Left kidney (tissue), 2 donors: ENCODE data around the gene LILRB3. TPM values are rescaled to one million over a fixed set of nuclear protein-coding genes. Genes with fewer than 3 reads are reported as not detected.
"Not testable (repeated sequence)": the region's sequence is repeated elsewhere in the genome, so short reads cannot be mapped to it uniquely, and the experiment has no call there.

Source experiments
- DNase-seq: peaks from one replicate; pipeline ENCODE4 v3.0.0-alpha.2; 2013
- polyA plus RNA-seq: library from polyadenylated mRNA; unstranded; fragments of 120-200 nt; gene quantifications from one replicate; pipeline ENCODE4 v1.2.1, GENCODE V29; 2013; ENCODE audit not compliant: insufficient read length

Gene LILRB3
- polyA plus RNA-seq, 1 donor, result 0.76 TPM

DNA sequence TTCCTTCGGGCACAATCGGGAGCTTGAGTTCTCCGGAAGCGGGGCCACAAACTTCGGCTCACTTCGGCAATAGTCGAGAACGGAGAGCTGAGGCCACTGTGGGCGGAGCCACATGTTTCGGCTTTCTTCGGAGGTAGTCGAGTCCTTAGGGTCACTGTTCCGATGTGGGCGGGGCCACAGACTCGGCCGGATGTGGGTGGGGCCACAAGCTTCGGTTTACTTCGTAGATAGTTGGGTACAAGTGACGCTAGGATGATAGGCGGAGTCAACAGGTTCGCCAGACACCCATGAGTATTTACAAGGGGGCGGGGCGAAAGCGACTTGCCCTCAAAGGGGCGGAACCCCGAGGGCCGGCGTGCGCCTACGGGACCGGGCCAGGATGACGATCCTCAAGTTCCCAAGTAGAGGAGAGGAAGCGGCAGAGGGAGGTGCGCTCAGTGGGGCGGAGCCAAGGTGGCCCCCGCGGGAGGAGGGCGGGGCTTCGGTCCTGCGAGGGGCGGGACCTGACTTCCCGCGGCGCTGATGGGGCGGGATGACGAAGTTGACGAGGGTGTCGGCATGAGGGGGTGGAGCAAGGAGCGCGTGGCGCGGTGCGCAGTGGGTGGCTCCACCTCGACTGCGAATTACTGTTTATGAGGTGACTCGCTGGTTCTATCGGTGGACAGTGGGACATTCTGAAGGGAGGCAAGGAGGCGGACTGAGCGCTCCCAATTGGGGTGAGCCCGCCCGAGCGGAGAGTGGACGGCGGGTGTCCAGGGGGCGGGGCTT is 32.9 kb downstream of the LILRB3 start:
- DNase-seq, result peak; percentile 100

DNA sequence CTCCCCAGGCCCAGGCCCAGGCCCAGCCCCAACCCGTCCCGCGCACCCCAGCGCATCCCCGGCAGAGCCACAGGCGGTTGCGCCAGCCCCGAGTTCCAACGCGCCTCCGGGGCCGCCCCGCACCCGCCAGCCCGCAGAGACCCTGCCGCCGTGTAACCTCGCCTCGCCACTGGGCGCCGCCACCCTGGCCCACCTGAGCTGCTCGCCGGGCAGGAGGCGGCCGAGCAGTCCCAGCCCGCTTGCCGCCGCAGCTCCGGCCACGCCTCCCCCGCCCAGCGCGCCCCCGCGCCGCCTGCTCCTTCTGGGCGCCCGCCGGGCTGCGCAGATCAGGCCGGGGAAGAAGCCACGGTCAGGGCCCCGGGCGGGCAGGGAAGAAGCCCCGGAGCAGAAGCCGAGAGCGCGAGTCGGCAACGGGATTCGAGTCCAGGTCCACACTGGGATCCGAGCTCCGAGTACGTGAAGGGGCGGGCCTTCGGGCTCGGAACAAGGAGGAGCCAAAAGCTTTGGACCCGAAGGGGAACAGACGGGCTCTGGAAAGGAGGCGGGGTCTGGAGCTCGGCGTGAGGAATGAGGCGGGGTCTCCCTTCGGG is 33.6 kb downstream of the LILRB3 start, which contains the start of gene MBOAT7:
TSS of gene MBOAT7 (minus strand) at position 436 of the 590 bp plus-strand sequence. CDS start 1,072 bp downstream, outside the sequence.
- DNase-seq, result no peak

DNA sequence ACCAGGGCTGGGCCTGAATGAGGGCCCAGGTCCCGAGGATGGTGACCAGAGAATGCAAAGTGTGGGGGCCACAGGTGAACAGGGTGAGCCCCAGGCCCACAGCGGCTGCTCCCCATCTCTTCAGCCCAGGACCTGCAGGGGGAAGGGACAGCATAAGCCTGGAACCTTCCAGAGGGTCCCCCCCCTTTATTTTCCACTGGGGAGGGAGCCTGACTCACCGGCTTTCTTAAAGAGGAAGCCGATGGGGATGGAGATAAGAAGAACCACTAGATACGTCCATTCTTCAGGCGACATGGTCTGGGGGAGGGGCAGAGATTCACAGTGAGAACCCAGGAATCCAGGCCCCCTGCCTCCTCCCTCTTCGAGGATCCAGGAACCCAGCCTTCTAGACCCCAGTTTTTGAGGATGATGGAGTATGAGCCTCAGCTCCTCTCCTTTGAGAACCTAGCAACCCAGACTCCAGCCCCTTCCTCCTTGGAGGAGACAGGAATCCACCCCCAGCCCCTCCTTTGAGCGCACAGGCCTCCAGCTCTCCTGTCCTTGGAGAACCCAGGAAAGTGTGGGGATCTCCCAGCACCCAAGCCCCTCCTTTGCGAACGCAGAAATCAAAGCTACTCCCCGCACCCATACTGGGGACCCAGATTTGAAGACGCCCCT is 34.5 kb downstream of the LILRB3 start:
- no peak for DNase-seq

DNA sequence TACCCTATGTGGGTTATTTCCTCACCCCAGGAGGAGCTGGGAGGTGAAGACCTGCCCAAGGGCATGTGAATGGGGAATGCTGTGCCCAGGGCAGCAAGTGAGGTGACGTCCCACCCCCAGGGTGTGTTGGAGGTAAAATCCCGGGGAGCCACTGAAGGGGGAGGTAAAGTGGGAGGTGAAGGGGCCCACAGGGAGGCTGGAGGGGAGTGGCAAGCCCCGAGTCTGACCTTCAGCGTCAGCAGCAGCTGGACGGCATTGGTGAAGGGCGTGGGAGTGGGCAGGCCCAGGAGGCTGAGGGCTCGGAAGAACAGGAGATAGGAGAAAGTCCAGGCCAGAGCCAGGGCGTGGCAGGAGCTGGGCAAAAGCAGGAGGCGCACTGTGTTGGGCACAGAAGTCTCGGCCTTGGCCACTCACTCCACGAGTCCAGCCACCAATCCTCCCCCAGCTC is 35.8 kb downstream of the LILRB3 start:
- DNase-seq, result no peak

DNA sequence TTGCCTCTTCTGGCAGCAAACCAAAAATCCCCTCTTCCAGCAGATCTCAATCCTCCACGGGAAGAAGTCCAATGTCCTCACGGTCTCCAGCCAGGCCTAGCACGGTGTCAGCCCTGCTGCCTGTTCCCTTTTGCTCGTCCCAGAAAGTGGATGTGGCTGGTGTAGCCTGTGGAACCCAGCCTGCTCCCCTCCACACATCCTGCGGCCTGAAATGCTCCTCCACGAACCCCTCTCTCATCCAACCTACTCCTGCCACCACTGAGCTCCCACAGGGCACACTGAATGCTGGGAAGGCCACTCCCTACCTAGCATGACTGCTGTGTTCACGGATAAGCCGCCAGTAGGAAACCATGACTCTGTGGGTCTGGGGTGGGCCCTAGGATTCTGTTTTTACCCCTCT is 36.5 kb downstream of the LILRB3 start:
- no peak for DNase-seq

DNA sequence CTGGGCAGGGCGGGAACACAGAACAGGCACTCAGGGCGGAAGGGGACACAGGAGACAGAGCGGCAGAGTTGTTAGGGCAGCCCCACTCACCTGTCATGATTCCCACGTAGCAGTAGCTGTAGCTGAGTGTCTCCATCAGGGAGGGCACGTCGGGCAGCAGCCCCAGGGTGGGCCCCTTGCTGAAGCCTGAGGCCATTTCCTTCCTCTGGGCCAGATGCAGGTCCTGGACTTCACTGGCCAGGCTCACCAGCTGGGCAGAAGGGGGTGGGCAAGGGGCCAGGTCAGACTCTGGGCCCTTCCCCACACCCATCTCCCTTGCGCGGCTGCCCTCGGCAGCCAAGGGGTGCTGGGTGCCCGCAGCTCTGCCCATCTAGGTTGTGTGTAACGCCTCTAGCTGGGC is 39.4 kb downstream of the LILRB3 start:
- DNase-seq, result no peak

DNA sequence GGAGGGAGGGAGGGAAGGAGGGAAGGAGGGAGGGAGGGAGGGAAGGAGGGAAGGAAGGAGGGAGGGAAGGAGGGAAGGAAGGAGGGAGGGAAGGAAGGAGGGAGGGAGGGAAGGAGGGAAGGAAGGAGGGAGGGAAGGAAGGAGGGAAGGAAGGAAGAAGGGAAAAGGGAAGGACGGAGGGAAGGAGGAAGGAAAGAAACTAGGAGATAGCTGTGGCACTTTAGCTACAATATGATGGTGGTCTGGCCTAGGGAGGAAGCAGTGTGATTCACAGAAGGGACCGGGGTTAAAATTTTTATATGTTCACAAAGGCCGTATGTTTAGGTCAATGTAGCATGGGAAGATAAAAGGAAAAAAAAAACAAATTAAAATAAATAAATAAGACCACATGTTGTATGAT is 40.9 kb downstream of the LILRB3 start:
- DNase-seq, result not testable (repeated sequence)

DNA sequence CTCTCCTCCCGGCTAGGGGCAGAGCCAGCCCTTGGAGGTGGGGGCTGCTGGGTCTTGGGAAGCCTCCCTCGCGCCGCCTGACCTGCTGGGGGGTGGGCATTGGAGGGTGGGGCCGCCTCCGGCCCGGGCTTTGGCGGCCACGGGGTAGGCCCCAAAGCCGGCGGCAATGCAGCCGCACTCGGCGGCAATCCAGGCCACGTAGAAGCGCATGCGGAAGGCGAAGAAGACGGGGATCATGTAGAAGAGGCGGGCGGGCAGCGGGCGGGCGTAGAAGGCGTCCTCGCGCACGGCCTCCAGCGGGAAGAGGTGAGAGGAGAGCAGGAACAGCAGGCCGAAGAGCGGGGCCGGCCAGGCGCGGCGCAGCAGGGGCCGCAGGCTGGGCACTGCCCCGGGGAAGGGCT is 42.1 kb downstream of the LILRB3 start:
- DNase-seq, result no peak

DNA sequence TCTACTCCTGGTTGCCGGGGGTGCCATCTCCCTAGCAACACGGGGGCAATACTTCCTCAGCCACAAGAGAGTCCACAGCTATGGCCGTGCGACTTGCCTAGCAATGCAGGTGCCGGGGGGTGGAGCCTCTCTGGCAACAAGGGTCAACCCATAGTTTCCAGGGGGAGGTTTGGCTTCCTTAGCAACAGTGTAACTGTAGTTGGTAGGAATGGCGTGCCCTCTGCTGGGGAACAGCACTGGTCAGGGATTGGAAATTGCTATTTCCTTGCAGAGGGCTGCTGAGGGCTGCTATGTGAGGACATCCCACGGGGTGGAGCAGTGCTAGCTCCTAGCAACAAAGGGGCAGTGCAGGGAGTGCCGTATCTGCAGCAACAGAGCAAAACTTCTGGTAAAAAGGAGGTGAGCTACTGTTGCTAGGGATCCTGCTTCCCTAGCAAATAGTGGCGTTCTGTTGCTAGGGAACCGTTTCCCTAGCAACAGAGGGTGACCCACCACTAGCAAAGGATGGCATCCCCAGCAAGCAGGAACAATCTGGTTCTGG is 42.8 kb downstream of the LILRB3 start:
- DNase-seq, result peak; percentile 81

DNA sequence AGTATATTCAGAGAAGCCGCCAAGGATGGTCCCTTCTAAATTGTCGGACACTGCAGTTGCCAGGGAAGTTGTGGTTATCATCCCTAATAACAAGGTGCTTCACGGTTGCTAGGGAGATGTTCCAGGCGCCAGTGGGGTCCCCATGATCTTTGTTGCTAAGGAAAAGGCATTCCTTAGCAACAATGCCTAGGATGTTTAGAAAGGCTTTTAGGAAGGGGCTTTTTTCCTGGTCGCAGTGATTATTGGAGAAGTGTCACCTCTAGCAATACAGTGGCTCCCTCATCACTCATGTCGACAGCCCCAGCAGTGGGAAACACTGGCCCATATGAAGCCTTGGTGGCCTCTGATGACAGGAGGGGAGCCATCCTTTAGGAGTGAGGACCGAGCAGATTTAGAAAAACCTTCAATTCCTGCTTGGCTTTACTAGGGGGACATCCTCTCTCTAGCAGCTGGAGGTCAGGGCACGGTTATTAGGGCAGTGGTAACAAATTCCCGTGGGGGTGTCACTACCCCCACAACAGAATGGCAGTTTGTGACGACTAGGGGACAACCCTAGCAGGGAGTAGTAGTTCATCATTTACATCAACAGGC is 43.5 kb downstream of the LILRB3 start:
- DNase-seq, result no peak

DNA sequence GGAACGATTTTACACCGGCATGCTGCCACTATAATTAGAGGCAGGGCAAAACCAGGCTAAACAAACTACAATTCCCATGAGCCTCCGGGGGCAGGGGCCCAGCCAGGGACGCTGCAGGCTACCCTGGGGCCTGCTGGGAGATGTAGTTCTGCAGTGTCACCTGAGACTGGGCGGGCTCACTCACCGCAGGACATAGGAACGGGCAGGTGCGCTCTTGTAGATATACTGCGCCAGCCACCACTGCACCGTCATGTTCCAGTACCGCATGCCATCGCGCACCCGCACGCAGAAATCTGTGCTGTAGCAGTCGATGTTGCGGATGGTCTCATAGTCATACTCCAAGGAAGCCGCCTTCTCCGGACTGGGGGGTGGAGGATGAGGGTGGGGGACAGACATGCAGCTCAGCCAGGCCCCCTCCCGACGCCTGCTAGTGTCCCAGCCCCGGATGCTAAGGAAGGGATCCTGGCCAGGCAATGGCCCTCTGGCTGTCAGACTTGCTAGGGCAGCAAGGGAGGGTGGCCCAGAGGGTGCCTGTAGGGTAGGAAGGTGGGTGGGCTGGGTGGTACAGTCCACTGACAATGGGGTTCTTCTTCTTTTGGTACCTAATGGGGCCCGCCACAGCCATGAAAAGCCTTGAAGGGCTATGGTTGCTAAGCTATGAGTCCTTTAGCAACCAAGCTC is 44.1 kb downstream of the LILRB3 start:
- no peak for DNase-seq

DNA sequence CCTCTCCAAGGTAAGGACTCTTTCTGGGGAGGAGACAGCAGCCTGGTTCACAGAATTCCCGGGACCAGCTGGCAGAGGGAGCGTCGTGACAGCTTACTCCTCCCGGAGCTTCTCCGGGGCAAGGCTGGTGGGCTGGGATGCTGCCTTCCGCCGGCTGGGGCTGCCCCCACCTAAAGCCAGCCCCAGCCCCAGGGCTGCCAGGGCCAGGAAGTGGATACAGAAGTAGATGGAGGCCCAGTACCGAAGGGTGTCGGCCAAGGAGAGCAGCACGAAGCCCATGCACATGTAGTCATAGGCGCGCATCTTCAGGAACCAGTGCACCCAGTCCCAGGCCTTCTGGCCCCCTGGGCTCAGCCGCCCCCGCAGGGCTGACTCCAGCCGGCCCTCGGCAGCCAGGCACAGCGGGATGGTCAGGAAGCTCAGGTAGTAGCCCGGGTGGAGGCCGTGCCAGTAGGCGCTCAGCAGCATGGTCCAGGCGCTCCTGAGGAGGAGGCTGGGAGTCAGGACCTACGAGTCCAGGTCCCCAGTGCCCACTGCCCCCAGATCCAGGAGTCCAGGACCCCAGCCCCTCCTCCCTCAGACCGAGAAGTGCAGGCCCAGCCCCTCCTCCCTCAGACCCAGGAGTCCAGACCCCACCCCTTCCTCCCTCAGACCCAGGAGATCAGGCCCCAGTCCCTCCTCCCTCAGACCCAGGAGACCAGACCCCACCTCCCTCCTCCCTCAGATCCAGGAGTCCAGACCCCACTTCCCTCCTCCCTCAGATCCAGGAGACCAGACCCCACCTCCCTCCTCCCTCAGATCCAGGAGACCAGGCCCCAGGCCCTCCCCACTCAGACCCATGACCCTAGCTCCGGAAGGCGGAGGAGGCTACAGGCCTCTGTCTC is 48.6 kb downstream of the LILRB3 start:
- DNase-seq, result no peak

DNA sequence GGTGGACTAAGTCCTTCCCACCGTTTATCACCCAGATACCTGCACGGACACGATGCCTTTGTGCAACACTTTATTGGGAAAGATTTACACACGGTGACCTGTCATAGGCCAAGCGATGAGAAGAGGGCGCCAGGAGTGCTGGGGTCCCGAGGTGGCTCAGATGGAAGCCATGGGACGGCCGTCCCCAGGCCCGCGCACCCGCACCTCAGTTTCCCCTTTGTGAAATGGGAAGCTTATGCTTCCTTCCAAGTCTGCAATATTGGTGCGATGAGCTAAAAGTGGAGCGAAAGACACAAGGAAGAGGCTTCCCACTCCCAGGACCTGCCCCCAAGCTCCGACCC is 49.5 kb downstream of the LILRB3 start:
- DNase-seq, result no peak

DNA sequence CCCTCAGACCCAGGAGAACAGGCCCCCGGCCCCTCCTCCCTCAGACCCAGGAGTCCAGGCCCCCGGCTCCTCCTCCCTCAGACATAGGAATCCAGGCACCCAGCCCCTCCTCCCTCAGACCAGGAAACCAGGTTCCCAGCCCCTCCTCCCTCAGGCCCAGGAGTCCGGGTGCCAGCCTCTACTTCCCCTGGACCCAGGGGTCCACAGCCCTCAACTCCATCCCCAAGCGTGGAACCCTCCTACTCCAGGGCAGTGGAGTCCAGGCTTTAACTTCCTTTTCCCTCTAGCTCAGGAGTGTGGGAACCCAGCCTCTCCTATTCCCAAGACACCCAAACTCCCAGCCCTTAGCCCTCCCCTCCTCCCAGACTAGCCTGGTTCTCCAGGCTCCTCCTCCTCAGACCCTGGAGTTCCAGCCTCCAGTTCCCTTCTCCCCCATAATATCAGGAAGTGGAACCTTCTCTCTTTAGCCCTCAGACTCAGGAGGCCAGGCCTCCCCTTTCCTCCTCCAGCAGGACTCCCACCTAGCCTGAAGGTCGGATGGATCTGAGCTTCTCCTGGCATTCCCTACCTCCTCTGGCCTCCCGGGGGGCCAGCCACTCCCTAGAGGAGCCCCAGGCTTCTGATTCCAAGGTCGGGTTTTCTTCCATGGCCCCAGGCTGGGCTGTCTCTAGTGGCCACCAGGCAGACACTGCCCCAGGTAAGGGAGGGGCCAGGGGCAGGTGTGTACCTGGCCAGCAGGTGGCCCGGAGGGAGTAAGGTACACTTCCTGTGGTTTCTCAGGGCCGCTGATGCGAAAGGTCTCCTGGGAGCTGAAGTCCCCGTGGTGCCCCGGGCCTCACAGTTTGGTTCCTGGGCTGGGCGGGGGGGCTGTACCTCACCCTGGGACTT is 50.1 kb downstream of the LILRB3 start, which contains the start of gene TMC4:
TSS of gene TMC4 (minus strand) at position 690 of the 888 bp plus-strand sequence. CDS start at position 647, 43 bp downstream.
- peak; percentile 26 for DNase-seq

DNA sequence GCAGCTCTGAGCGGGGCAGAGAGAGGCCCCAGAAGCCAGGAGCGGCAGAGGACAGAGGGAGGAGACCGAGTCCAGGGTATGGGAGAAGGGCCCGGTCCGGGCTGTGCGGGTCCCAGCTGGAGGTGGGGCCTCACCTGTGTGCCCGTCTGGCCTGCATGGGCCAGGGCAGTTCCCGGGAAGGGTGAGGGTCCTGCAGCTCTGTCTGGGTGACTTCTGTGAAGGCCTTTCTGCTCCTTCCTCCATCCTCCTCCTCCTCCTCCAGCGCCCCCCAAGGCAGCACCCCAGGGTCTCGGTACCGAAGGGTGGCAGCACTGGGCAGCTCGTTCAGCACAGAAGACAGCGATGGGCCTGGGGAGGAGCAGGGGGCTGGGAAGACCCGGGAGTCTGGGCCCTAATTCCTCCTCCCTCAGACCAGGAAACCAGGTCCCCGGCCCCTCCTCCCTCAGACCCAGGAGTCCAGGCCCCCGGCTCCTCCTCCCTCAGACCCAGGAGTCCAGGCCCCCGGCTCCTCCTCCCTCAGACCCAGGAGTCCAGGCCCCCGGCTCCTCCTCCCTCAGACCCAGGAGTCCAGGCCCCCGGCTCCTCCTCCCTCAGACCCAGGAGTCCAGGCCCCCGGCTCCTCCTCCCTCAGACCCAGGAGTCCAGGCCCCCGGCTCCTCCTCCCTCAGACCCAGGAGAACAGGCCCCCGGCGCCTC is 50.9 kb downstream of the LILRB3 start:
- not testable (repeated sequence) for DNase-seq

DNA sequence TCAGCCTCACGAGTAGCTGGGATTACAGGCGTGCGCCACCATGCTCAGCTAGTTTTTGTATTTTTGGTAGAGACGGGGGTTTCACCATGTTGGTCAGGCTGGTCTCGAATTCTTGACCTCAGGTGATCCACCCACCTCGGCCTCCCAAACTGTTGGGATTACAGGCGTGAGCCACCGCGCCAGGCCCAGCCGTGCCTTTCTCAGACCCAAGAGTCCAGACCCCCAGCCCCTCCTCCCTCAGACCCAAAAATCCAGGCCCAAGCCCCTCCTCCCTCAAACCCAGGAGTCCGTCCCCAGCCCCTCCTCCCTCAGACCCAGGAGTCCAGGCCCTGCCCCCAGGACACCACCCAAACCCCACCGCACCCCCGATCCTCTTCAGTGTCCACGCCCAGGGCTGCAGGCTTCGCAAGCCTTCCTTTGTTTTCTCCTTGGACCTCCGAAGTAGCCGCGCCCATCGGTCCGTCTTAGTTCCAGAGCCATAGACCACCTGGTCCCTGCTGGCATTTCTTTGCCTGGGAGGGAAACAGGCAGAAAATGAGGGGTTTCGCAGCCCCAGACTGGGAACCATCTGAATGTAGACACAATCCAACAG is 53.6 kb downstream of the LILRB3 start:
- DNase-seq, result no peak

DNA sequence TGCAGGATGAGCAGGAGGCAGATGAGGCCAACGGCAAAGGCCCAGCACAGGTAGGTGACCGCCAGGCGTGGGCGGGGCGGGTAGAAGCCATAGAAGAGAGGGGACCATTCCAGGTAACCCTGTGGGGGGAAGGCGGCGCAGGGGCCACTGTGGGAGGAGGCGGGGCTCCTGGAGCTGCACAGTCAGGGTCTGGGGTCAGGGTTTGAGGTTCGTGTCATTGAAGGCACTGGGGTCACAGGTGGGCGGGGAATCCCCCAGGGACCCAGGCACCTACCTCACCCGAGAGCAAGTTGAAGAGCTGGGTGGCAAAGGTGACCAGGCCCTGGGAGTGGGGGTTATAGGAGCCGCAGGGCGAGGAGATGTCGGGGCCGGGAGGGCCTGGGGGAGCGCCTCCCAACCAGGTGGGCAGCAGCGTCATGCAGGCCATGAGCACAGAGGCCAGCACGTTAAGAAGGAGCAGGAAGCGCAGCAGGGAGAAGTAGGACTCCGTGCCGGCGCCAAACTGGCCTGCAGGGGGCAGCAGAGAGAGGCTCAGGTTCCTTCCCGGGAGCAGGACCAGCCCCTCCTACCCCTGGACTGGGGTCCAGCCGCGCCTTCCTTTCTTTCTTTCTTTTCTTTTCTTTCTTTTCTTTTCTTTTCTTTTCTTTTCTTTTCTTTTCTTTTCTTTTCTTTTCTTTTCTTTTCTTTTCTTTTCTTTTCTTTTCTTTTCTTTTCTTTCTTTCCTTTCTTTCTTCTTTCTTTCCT is 54.5 kb downstream of the LILRB3 start:
- peak; percentile 86 for DNase-seq
